Astrocyte of the spinal cord (primary cell): ENCODE measurements around the gene RFX4.

Experiments
- DNase-seq: peaks from one replicate; pipeline ENCODE4 v3.0.0; 2011; ENCODE audit warnings: low read depth, low spot score
- H3K4me3 ChIP-seq: 2 replicates; pipeline ENCODE4 v1.5.1; 2011; ENCODE audit warnings: low read depth, mild to moderate bottlenecking, low read length, moderate library complexity
- CTCF ChIP-seq: IDR thresholded peaks from 2 replicates; pipeline ENCODE4 v1.5.1; 2012; ENCODE audit warnings: low read depth, mild to moderate bottlenecking, low read length, inconsistent platforms
- in situ Hi-C: cut with HindIII; loops from 2 replicates; pipeline ENCODE4 v1.10.0; 2017; ENCODE audit warnings: low sequenced_read_pairs

The RFX4 gene

GRCh38 chr12:106584104-106585064 is 1.6 kb downstream of the RFX4 start:
- TF ChIP-seq CTCF, result no peak
- no peak for DNase-seq
- in situ Hi-C loops, result no loop called here

GRCh38 chr12:106585105-106585520 is 2.3 kb downstream of the RFX4 start:
- H3K4me3 ChIP-seq, result no peak overlapping the region
- in situ Hi-C loops, result no loop called here
- no peak for DNase-seq
- TF ChIP-seq CTCF, result no peak

More at GRCh38 chr12:106584104-106585064, 1.6 kb downstream of the RFX4 start:
- no peak overlapping the region for H3K4me3 ChIP-seq

GRCh38 chr12:106585521-106586277 is 2.9 kb downstream of the RFX4 start:
- no peak for TF ChIP-seq CTCF
- DNase-seq, result no peak
- no peak overlapping the region for H3K4me3 ChIP-seq
- in situ Hi-C loops, result no loop called here

GRCh38 chr12:106586278-106586802 is 3.5 kb downstream of the RFX4 start:
- no peak overlapping the region for H3K4me3 ChIP-seq
- no peak for DNase-seq
- no peak for TF ChIP-seq CTCF
- in situ Hi-C loops, result no loop called here

GRCh38 chr12:106586803-106587684 is 4.2 kb downstream of the RFX4 start:
- H3K4me3 ChIP-seq, result no peak overlapping the region
- DNase-seq, result no peak
- TF ChIP-seq CTCF, result no peak
- in situ Hi-C loops, result no loop called here

- no peak for DNase-seq
- H3K4me3 ChIP-seq, result no peak overlapping the region
- in situ Hi-C loops, result no loop called here
- TF ChIP-seq CTCF, result no peak
Measured at GRCh38 chr12:106588771-106589170, 6.0 kb downstream of the RFX4 start.
